Measurements from ENCODE around the gene EFEMP2. TPM values are rescaled to one million over a fixed set of nuclear protein-coding genes. Genes with fewer than 3 reads are reported as not detected.

Gene EFEMP2
- total RNA-seq, 1 donor from 2014 or later: 97.3 TPM

DNA sequence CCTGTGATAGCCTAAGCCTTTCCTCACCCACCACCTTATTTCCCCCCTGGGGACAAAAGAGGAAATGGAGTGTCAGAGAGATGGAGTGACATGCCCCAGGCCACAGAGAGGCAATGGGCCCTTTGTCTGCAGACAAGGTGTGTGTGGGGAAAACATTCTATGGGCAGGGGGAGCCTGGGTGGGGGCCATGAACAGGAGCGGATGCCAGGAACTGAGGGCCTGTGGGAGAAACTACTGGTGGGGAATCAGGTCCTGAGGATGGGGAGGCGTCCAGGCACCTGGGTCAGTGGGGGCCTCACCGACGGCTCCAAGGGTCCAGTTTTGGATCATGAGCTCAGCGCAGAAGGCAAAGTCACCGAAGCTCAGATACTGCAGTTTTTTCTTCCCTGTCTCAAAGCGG is 12.6 kb upstream of the EFEMP2 start:
- no peak for FAIRE-seq
- Histone ChIP-seq H3K9ac (ENCODE audit: low read length) (no peak overlapping the region), H3K27me3 (ENCODE audit: insufficient read depth, low read length) (no peaks in the 10 kb centered on the region), H3K36me3 (ENCODE audit: insufficient read depth, low read length) (peaks cover 14% of the 10 kb centered on the region), H3K4me1 (ENCODE audit: insufficient read depth, low read length) (peaks cover 46% of the 10 kb centered on the region), H4K20me1 (ENCODE audit: insufficient read depth, low read length) (peaks cover 41% of the 10 kb centered on the region), H3K9me3 (ENCODE audit: insufficient read depth, low read depth, low read length) (no peaks in the 10 kb centered on the region), H2AFZ (ENCODE audit: low read depth, low read length) (no peak overlapping the region), H3K4me2 (ENCODE audit: low read length) (no peak overlapping the region), H3K79me2 (ENCODE audit: insufficient read depth, low read length) (peaks cover 36% of the 10 kb centered on the region), H3K27ac (ENCODE audit: low read depth, low read length) (no peak overlapping the region), H3K4me3 (ENCODE audit: insufficient read depth, low read depth, low read length) (no peak overlapping the region)
- no peak for DNase-seq (ENCODE audit: low read depth)
- H3K9me3 Mint-ChIP-seq (ENCODE audit: unreplicated experiment): no peaks in the 10 kb centered on the region
- TF ChIP-seq, protein P1, sequence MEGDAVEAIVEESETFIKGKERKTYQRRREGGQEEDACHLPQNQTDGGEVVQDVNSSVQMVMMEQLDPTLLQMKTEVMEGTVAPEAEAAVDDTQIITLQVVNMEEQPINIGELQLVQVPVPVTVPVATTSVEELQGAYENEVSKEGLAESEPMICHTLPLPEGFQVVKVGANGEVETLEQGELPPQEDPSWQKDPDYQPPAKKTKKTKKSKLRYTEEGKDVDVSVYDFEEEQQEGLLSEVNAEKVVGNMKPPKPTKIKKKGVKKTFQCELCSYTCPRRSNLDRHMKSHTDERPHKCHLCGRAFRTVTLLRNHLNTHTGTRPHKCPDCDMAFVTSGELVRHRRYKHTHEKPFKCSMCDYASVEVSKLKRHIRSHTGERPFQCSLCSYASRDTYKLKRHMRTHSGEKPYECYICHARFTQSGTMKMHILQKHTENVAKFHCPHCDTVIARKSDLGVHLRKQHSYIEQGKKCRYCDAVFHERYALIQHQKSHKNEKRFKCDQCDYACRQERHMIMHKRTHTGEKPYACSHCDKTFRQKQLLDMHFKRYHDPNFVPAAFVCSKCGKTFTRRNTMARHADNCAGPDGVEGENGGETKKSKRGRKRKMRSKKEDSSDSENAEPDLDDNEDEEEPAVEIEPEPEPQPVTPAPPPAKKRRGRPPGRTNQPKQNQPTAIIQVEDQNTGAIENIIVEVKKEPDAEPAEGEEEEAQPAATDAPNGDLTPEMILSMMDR (IDR thresholded peaks at IDR 0.05; ENCODE audit: insufficient read depth, low read depth, low read length): no peak
- TF ChIP-seq EZH2 (IDR thresholded peaks at IDR 0.05; ENCODE audit: insufficient read depth, low read length): no peak
- H3K36me3 Mint-ChIP-seq (ENCODE audit: low read depth, unreplicated experiment): peaks cover 14% of the 10 kb centered on the region
- no peaks in the 10 kb centered on the region for H3K27me3 Mint-ChIP-seq (ENCODE audit: low read depth, unreplicated experiment)
- peaks cover 22% of the 10 kb centered on the region for H3K4me1 Mint-ChIP-seq (ENCODE audit: low read depth, unreplicated experiment)
- no peak overlapping the region for H3K27ac Mint-ChIP-seq (ENCODE audit: unreplicated experiment)
- no peak overlapping the region for H3K4me3 Mint-ChIP-seq (ENCODE audit: unreplicated experiment)

GRCh38 chr11:65884716-65885092 is 12.1 kb upstream of the EFEMP2 start:
- Mint-ChIP-seq H3K4me3 (ENCODE audit: unreplicated experiment) (no peak overlapping the region), H3K27me3 (ENCODE audit: low read depth, unreplicated experiment) (no peaks in the 10 kb centered on the region), H3K27ac (ENCODE audit: unreplicated experiment) (peak overlapping the region; percentile 27), H3K9me3 (ENCODE audit: unreplicated experiment) (no peaks in the 10 kb centered on the region), H3K36me3 (ENCODE audit: low read depth, unreplicated experiment) (peaks cover 14% of the 10 kb centered on the region), H3K4me1 (ENCODE audit: low read depth, unreplicated experiment) (peaks cover 16% of the 10 kb centered on the region)
- H4K20me1 ChIP-seq (ENCODE audit: insufficient read depth, low read length): peaks cover 41% of the 10 kb centered on the region
- H3K27me3 ChIP-seq (ENCODE audit: insufficient read depth, low read length): no peaks in the 10 kb centered on the region
- H3K4me3 ChIP-seq (ENCODE audit: insufficient read depth, low read depth, low read length): no peak overlapping the region
- peaks cover 36% of the 10 kb centered on the region for H3K79me2 ChIP-seq (ENCODE audit: insufficient read depth, low read length)
- no peaks in the 10 kb centered on the region for H3K9me3 ChIP-seq (ENCODE audit: insufficient read depth, low read depth, low read length)
- H3K9ac ChIP-seq (ENCODE audit: low read length): no peak overlapping the region
- H3K27ac ChIP-seq (ENCODE audit: low read depth, low read length): no peak overlapping the region
- DNase-seq (ENCODE audit: low read depth): no peak
- H3K4me1 ChIP-seq (ENCODE audit: insufficient read depth, low read length): peaks cover 40% of the 10 kb centered on the region
- no peak overlapping the region for H2AFZ ChIP-seq (ENCODE audit: low read depth, low read length)
- H3K36me3 ChIP-seq (ENCODE audit: insufficient read depth, low read length): peaks cover 14% of the 10 kb centered on the region
- no peak for FAIRE-seq
- TF ChIP-seq EZH2 (IDR thresholded peaks at IDR 0.05; ENCODE audit: insufficient read depth, low read length): no peak
- TF ChIP-seq, protein P1 (IDR thresholded peaks at IDR 0.05; ENCODE audit: insufficient read depth, low read depth, low read length): peak; percentile 89
- H3K4me2 ChIP-seq (ENCODE audit: low read length): no peak overlapping the region

- TF ChIP-seq, protein P1 (IDR thresholded peaks at IDR 0.05; ENCODE audit: insufficient read depth, low read depth, low read length): no peak
- no peak for TF ChIP-seq EZH2 (IDR thresholded peaks at IDR 0.05; ENCODE audit: insufficient read depth, low read length)
- peak overlapping the region; percentile 27 for H3K27ac Mint-ChIP-seq (ENCODE audit: unreplicated experiment)
- peak overlapping the region; percentile 34 for H3K4me3 Mint-ChIP-seq (ENCODE audit: unreplicated experiment)
- Histone ChIP-seq H3K36me3 (ENCODE audit: insufficient read depth, low read length) (peaks cover 14% of the 10 kb centered on the region), H3K79me2 (ENCODE audit: insufficient read depth, low read length) (peaks cover 36% of the 10 kb centered on the region), H3K27me3 (ENCODE audit: insufficient read depth, low read length) (no peaks in the 10 kb centered on the region), H3K9me3 (ENCODE audit: insufficient read depth, low read depth, low read length) (no peaks in the 10 kb centered on the region), H3K27ac (ENCODE audit: low read depth, low read length) (no peak overlapping the region), H2AFZ (ENCODE audit: low read depth, low read length) (no peak overlapping the region), H4K20me1 (ENCODE audit: insufficient read depth, low read length) (peaks cover 41% of the 10 kb centered on the region), H3K9ac (ENCODE audit: low read length) (no peak overlapping the region), H3K4me3 (ENCODE audit: insufficient read depth, low read depth, low read length) (no peak overlapping the region), H3K4me2 (ENCODE audit: low read length) (no peak overlapping the region), H3K4me1 (ENCODE audit: insufficient read depth, low read length) (peaks cover 35% of the 10 kb centered on the region)
- H3K4me1 Mint-ChIP-seq (ENCODE audit: low read depth, unreplicated experiment): peaks cover 13% of the 10 kb centered on the region
- H3K27me3 Mint-ChIP-seq (ENCODE audit: low read depth, unreplicated experiment): no peaks in the 10 kb centered on the region
- FAIRE-seq (no peak), DNase-seq (ENCODE audit: low read depth) (no peak)
- H3K36me3 Mint-ChIP-seq (ENCODE audit: low read depth, unreplicated experiment): peaks cover 14% of the 10 kb centered on the region
- H3K9me3 Mint-ChIP-seq (ENCODE audit: unreplicated experiment): no peaks in the 10 kb centered on the region
Measured at GRCh38 chr11:65883786-65884715, 11.5 kb upstream of the EFEMP2 start.
